ENCODE measurements around the gene HOXB4. TPM values are rescaled to one million over a fixed set of nuclear protein-coding genes. Genes with fewer than 3 reads are reported as not detected.
A peak's percentile ranks its signal among the peaks of the same experiment; 100 is the strongest.

Gene HOXB4
- total and polyA plus RNA-seq, 2 of the 4 experiments (the other 2 are of a cell fraction), result 2.0 to 8.5 TPM

DNA sequence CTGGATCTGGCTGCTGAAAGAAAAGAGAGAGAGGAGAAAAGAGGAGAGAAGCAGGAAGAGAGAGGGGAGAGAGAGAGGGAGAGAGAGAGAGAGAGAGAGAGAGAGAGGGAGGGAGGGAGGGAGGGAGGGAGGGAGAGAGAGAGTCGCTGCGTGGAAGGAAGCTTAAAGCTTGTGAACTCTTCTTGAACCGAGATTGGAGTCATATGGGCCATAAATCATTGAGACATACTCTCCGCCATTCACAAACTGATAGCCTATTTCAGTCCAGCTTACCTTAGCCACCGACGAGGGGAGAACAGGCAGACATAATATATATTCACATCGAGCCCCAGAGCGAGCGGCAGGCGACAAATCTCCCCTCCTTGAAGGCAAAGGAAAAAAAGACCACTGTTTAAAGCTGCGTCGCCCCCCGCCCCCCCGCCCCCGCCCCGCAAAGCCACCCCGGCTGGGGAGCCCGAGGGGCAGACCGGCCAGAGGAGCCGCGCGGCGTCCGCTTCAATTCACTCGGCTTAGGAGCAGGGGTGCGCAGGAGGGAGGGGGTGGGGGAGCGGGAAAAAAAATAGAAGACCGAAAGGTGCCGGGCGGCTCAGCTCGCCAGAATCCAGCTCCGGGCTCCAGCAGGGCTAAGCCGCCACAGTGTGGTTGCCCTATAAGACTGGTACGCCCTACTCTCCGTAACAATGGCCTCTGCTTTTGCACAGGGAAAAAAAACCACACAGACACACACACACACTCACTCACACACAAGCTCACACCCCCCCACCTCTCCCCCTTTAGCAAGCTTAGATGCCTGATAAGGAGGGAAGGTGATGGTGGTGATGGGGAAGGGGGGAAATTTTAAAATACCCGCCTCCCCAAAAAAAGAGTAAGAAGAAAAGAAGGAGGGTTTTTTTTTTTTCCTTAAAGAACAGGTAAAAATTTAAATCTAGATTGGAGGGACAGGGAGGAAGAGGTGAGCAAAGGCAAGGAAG lies 22.6 kb downstream of the HOXB4 start:
- Histone ChIP-seq H2BK120ac (ENCODE audit: low read depth, low read length) (peak overlapping the region; percentile 94), H3K4me1 (ENCODE audit: control insufficient read depth, insufficient read depth, low read length) (peaks cover 56% of the 10 kb centered on the region), H2AFZ (replicated peaks; ENCODE audit: low read length, poor library complexity) (peak overlapping the region; percentile 59), H3K9me1 (ENCODE audit: insufficient read depth, low read length) (no peaks in the 10 kb centered on the region), H2BK15ac (ENCODE audit: low read depth, low read length) (0 out of 3 replicates have a peak overlapping the region, but pooled peaks have one; percentile 53), H3K4ac (ENCODE audit: low read depth, low read length) (peak overlapping the region; percentile 98), H3K56ac (ENCODE audit: extremely low read depth, insufficient read depth, low read length) (peak overlapping the region; percentile 90), H3K23ac (ENCODE audit: low read depth, low read length) (peak overlapping the region; percentile 99), H2AK9ac (replicated peaks; ENCODE audit: low read depth, low read length, poor library complexity) (peak overlapping the region; percentile 66), H4K5ac (ENCODE audit: low read depth, low read length) (peak overlapping the region; percentile 85), H4K20me1 (ENCODE audit: insufficient read depth, low read length) (peaks cover 8% of the 10 kb centered on the region), H3K36me3 (ENCODE audit: control insufficient read depth, insufficient read depth, low read length) (peaks cover 32% of the 10 kb centered on the region; the same call in 1 of the 2 replicates), H3K14ac (replicated peaks; ENCODE audit: low read depth, low read length) (peak overlapping the region; percentile 98), H3K9ac (ENCODE audit: low read depth, low read length) (peak overlapping the region; percentile 95), H2AK5ac (ENCODE audit: low read depth, low read length) (peak overlapping the region; percentile 74), H3K27me3 (ENCODE audit: control insufficient read depth, insufficient read depth, low read length) (no peaks in the 10 kb centered on the region), H2BK20ac (ENCODE audit: low read depth, low read length) (peak overlapping the region; percentile 58; the same call in 1 of the 2 replicates), H3K4me2 (ENCODE audit: low read depth, low read length) (peak overlapping the region; percentile 92), H3K79me1 (ENCODE audit: low read depth in 1 of 2, low read length in 2 of 2) (no peaks in the 10 kb centered on the region; a peak in 1 of 4 replicates), H2BK5ac (ENCODE audit: low read depth, low read length, poor library complexity, severe bottlenecking) (peak overlapping the region; percentile 96), H3K27ac (ENCODE audit: insufficient read depth, low read length) (peak overlapping the region; percentile 93), H4K91ac (ENCODE audit: insufficient read depth, low read depth, low read length) (peak overlapping the region; percentile 95), H3K18ac (ENCODE audit: low read depth, low read length) (peak overlapping the region; percentile 86), H4K8ac (ENCODE audit: low read depth in 2 of 2, low read length in 2 of 2) (peak overlapping the region; percentile 62 to 87), H3K4me3 (ENCODE audit: insufficient read depth, low read depth, low read length) (peak overlapping the region; percentile 48), H3K9me3 (ENCODE audit: control insufficient read depth, insufficient read depth, low read length) (no peaks in the 10 kb centered on the region)
- POLR2A ChIA-PET (ENCODE audit: unreplicated experiment), result interaction anchor here (0.5 to 1.7 kb wide), 9 partner anchors 9 to 74 kb away, joined by 3 to 8 read pairs (median 4); partner anchors contain the start of gene HOXB3
- in situ Hi-C loops (cut with MboI; ENCODE audit: low sequenced_read_pairs), result no loop called here
- ATAC-seq (ENCODE audit: low read depth), result peak; percentile 22
- no CpG with 5 or more reads among the region's 36 CpGs for WGBS, 2 experiments (ENCODE audit: extremely low coverage in 2 of 2, insufficient read length in 1 of 2)
- DNase-seq, result peak; percentile 99
- intact Hi-C loops (cut with micrococcal nuclease), result loop anchor here (2.0 kb wide), 1 partner anchor 19 kb away; no protein-coding TSS in a partner anchor
- dilution Hi-C loops (cut with HindIII; ENCODE audit: low sequenced_read_pairs, unreplicated experiment), result no loop called here
- BruUV-seq (replicated peaks), result no TSS peak
- CTCF ChIA-PET, result interaction anchor here (0.7 to 0.9 kb wide), 2 partner anchors 63 to 203 kb away, joined by 3 to 4 read pairs; no protein-coding TSS in a partner anchor
- TF ChIP-seq MXI1 (IDR thresholded peaks at IDR 0.05; ENCODE audit: borderline replicate concordance, low read depth, low read length) (no peak), CHD1 (IDR thresholded peaks at IDR 0.05; ENCODE audit: low read depth, low read length) (no peak), BHLHE40 (IDR thresholded peaks at IDR 0.05; ENCODE audit: low read depth, low read length) (no peak), MAFK (IDR thresholded peaks at IDR 0.05; ENCODE audit: low read depth, low read length) (no peak), POLR2A (IDR thresholded peaks at IDR 0.05; ENCODE audit: low read depth, low read length) (no peak), FOS (IDR thresholded peaks at IDR 0.05; ENCODE audit: low read depth, low read length) (no peak), MAZ (IDR thresholded peaks at IDR 0.05; ENCODE audit: borderline replicate concordance, low read depth, low read length) (peak; percentile 95), RFX5 (IDR thresholded peaks at IDR 0.05; ENCODE audit: low read depth, low read length) (no peak), NFE2L2 (IDR thresholded peaks at IDR 0.05; ENCODE audit: low read depth, low read length) (no peak), CTCF (conservative IDR thresholded peaks at IDR 0.05; ENCODE audit: low read depth, low read length) (0 out of 2 replicates have a peak, but pooled peaks have one; percentile 4)
- TF ChIP-seq, protein P1, sequence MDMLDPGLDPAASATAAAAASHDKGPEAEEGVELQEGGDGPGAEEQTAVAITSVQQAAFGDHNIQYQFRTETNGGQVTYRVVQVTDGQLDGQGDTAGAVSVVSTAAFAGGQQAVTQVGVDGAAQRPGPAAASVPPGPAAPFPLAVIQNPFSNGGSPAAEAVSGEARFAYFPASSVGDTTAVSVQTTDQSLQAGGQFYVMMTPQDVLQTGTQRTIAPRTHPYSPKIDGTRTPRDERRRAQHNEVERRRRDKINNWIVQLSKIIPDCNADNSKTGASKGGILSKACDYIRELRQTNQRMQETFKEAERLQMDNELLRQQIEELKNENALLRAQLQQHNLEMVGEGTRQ (IDR thresholded peaks at IDR 0.05; ENCODE audit: low read depth, low read length), result peak; percentile 66; the same call in 1 of the 2 replicates
- TF ChIP-seq, protein P2, sequence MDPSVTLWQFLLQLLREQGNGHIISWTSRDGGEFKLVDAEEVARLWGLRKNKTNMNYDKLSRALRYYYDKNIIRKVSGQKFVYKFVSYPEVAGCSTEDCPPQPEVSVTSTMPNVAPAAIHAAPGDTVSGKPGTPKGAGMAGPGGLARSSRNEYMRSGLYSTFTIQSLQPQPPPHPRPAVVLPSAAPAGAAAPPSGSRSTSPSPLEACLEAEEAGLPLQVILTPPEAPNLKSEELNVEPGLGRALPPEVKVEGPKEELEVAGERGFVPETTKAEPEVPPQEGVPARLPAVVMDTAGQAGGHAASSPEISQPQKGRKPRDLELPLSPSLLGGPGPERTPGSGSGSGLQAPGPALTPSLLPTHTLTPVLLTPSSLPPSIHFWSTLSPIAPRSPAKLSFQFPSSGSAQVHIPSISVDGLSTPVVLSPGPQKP (IDR thresholded peaks at IDR 0.05; ENCODE audit: borderline replicate concordance, low read depth, low read length), result no peak
